ENCODE data around the gene TSPYL1. TPM values are rescaled to one million over a fixed set of nuclear protein-coding genes. Genes with fewer than 3 reads are reported as not detected.

TSPYL1 gene
- polyA plus RNA-seq, 1 donor from 2014 or later = 84.8 TPM

DNA sequence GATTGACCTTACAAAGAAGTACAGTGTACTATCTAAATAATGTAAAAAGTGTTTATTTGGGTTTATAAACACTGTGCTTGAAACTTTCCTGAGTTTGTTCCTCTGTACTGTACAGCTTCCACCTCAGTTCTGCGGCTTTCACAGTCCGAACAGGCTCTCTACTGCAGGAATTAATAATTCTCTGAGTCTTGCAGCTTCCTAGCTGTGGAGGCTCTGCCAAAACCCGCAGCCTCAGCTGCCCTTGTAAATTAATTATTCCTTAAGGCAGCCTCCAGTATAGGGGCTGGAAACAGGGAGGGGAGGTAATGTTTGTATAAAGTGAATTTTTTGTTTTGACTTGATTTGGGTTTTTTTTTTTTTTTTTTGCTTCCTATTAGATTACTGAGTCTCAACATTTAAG is 45.0 kb downstream of the TSPYL1 start:
- Histone ChIP-seq H3K4me2 (ENCODE audit: low read length) (no peak overlapping the region), H3K36me3 (ENCODE audit: insufficient read depth, low read length) (no peaks in the 10 kb centered on the region), H3K27ac (ENCODE audit: low read length) (no peak overlapping the region), H2AFZ (ENCODE audit: low read depth, low read length) (no peak overlapping the region), H3K9me3 (ENCODE audit: low read length) (no peaks in the 10 kb centered on the region), H3K27me3 (ENCODE audit: insufficient read depth, low read depth, low read length) (no peaks in the 10 kb centered on the region), H4K20me1 (ENCODE audit: insufficient read depth) (no peaks in the 10 kb centered on the region), H3K9ac (ENCODE audit: low read length) (no peak overlapping the region), H3F3A (ENCODE audit: insufficient read depth, low read length, poor library complexity, severe bottlenecking) (no peaks in the 10 kb centered on the region), H3K9me2 (ENCODE audit: insufficient read depth, low read length) (no peaks in the 10 kb centered on the region), H3K79me2 (replicated peaks; ENCODE audit: insufficient read depth, low read length) (no peaks in the 10 kb centered on the region), H3K4me3 (ENCODE audit: low read length) (no peak overlapping the region)
- TF ChIP-seq, protein P1, sequence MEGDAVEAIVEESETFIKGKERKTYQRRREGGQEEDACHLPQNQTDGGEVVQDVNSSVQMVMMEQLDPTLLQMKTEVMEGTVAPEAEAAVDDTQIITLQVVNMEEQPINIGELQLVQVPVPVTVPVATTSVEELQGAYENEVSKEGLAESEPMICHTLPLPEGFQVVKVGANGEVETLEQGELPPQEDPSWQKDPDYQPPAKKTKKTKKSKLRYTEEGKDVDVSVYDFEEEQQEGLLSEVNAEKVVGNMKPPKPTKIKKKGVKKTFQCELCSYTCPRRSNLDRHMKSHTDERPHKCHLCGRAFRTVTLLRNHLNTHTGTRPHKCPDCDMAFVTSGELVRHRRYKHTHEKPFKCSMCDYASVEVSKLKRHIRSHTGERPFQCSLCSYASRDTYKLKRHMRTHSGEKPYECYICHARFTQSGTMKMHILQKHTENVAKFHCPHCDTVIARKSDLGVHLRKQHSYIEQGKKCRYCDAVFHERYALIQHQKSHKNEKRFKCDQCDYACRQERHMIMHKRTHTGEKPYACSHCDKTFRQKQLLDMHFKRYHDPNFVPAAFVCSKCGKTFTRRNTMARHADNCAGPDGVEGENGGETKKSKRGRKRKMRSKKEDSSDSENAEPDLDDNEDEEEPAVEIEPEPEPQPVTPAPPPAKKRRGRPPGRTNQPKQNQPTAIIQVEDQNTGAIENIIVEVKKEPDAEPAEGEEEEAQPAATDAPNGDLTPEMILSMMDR (IDR thresholded peaks at IDR 0.05; ENCODE audit: poor library complexity, severe bottlenecking) = no peak
- TF ChIP-seq RAD21 (conservative IDR thresholded peaks at IDR 0.05) (no peak), TAF1 (IDR thresholded peaks at IDR 0.05; ENCODE audit: low read depth) (no peak), EP300 (conservative IDR thresholded peaks at IDR 0.05; ENCODE audit: poor library complexity, severe bottlenecking) (no peak), EZH2 (IDR thresholded peaks at IDR 0.05; ENCODE audit: borderline replicate concordance, insufficient read depth, low read length, poor library complexity, severe bottlenecking) (no peak), MXI1 (conservative IDR thresholded peaks at IDR 0.05; ENCODE audit: poor library complexity, severe bottlenecking) (no peak), SMC3 (conservative IDR thresholded peaks at IDR 0.05; ENCODE audit: poor library complexity) (no peak), POLR2AphosphoS5 (IDR thresholded peaks at IDR 0.05) (no peak)
- TF ChIP-seq, protein P2, sequence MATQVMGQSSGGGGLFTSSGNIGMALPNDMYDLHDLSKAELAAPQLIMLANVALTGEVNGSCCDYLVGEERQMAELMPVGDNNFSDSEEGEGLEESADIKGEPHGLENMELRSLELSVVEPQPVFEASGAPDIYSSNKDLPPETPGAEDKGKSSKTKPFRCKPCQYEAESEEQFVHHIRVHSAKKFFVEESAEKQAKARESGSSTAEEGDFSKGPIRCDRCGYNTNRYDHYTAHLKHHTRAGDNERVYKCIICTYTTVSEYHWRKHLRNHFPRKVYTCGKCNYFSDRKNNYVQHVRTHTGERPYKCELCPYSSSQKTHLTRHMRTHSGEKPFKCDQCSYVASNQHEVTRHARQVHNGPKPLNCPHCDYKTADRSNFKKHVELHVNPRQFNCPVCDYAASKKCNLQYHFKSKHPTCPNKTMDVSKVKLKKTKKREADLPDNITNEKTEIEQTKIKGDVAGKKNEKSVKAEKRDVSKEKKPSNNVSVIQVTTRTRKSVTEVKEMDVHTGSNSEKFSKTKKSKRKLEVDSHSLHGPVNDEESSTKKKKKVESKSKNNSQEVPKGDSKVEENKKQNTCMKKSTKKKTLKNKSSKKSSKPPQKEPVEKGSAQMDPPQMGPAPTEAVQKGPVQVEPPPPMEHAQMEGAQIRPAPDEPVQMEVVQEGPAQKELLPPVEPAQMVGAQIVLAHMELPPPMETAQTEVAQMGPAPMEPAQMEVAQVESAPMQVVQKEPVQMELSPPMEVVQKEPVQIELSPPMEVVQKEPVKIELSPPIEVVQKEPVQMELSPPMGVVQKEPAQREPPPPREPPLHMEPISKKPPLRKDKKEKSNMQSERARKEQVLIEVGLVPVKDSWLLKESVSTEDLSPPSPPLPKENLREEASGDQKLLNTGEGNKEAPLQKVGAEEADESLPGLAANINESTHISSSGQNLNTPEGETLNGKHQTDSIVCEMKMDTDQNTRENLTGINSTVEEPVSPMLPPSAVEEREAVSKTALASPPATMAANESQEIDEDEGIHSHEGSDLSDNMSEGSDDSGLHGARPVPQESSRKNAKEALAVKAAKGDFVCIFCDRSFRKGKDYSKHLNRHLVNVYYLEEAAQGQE (IDR thresholded peaks at IDR 0.05; ENCODE audit: borderline replicate concordance) = no peak

DNA sequence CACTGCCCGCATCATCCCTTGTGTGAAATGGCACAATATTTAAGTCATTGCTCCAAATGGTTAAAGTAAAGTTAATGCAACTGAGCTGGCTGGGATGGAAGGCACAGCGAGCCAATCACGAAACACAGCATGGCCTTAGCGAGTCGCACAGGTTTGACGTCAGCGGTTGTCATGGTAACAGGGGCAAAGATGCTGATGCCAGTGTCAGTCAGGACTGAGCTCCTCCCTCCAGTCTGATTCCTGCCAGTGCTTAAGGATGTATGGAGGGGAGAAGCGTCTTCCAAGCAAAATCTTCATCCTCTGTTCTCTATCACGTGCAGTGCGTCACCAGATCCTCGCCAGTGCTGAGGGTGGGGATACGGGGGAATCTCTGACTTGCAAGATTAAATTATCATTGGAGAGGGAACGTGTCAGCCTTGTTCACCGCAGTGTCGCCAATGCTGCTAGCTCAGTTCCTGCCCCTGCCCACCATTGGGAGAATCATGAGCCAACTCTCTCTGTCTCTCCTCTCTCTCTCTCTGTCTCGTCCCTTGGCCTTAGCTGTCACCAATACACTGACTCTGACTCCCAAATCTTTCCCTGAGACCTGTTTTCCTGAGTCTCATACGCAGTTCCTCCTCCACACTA is 50.3 kb downstream of the TSPYL1 start:
- TF ChIP-seq, protein P1 (IDR thresholded peaks at IDR 0.05; ENCODE audit: poor library complexity, severe bottlenecking) = peak; percentile 10
- TF ChIP-seq SMC3 (conservative IDR thresholded peaks at IDR 0.05; ENCODE audit: poor library complexity) (peak; percentile 18), RAD21 (conservative IDR thresholded peaks at IDR 0.05) (no peak), POLR2AphosphoS5 (IDR thresholded peaks at IDR 0.05) (peak; percentile 94), EZH2 (IDR thresholded peaks at IDR 0.05; ENCODE audit: borderline replicate concordance, insufficient read depth, low read length, poor library complexity, severe bottlenecking) (no peak), EP300 (conservative IDR thresholded peaks at IDR 0.05; ENCODE audit: poor library complexity, severe bottlenecking) (peak; percentile 72), TAF1 (IDR thresholded peaks at IDR 0.05; ENCODE audit: low read depth) (peak; percentile 83), MXI1 (conservative IDR thresholded peaks at IDR 0.05; ENCODE audit: poor library complexity, severe bottlenecking) (peak; percentile 85)
- TF ChIP-seq, protein P2 (IDR thresholded peaks at IDR 0.05; ENCODE audit: borderline replicate concordance) = peak; percentile 71
- H3K27ac ChIP-seq (ENCODE audit: low read length) = peak overlapping the region; percentile 79
- H3F3A ChIP-seq (ENCODE audit: insufficient read depth, low read length, poor library complexity, severe bottlenecking) = peaks cover 4% of the 10 kb centered on the region
- H3K9me2 ChIP-seq (ENCODE audit: insufficient read depth, low read length) = no peaks in the 10 kb centered on the region
- peak overlapping the region; percentile 56 for H3K4me3 ChIP-seq (ENCODE audit: low read length)
- peak overlapping the region; percentile 60 for H3K9ac ChIP-seq (ENCODE audit: low read length)
- no peaks in the 10 kb centered on the region for H3K9me3 ChIP-seq (ENCODE audit: low read length)
- H3K79me2 ChIP-seq (replicated peaks; ENCODE audit: insufficient read depth, low read length) = no peaks in the 10 kb centered on the region
- H3K4me2 ChIP-seq (ENCODE audit: low read length) = peak overlapping the region; percentile 35
- no peaks in the 10 kb centered on the region for H3K27me3 ChIP-seq (ENCODE audit: insufficient read depth, low read depth, low read length)
- H4K20me1 ChIP-seq (ENCODE audit: insufficient read depth) = no peaks in the 10 kb centered on the region
- no peaks in the 10 kb centered on the region for H3K36me3 ChIP-seq (ENCODE audit: insufficient read depth, low read length)
- peak overlapping the region; percentile 89 for H2AFZ ChIP-seq (ENCODE audit: low read depth, low read length)
